ENCODE data around the gene TSEN2. TPM values are rescaled to one million over a fixed set of nuclear protein-coding genes. Genes with fewer than 3 reads are reported as not detected.
A peak's percentile ranks its signal among the peaks of the same experiment; 100 is the strongest.

TSEN2 gene
- total RNA-seq, 4 donors from 2014 or later: 13.6 to 26.1 (median 15.3) TPM

- WGBS: 92% methylated on average over 8 of the region's 8 CpGs
- H3K4me1 ChIP-seq: no peaks in the 10 kb centered on the region
- no peak for DNase-seq (ENCODE audit: low spot score in 2 of 2)
- H3K36me3 ChIP-seq: peaks cover 75% of the 10 kb centered on the region
- H3K27me3 ChIP-seq: no peaks in the 10 kb centered on the region
- no peaks in the 10 kb centered on the region for H3K9me3 ChIP-seq
- H3K4me3 ChIP-seq: no peak overlapping the region
- H3K27ac ChIP-seq: no peak overlapping the region
- TF ChIP-seq EP300 (IDR thresholded peaks at IDR 0.05) (no peak), POLR2A (IDR thresholded peaks at IDR 0.05) (no peak), POLR2AphosphoS5 (IDR thresholded peaks at IDR 0.05) (no peak), CTCF (IDR thresholded peaks at IDR 0.05) (no peak)
Measured at GRCh38 chr3:12495749-12496452, 11.6 kb downstream of the TSEN2 start.

- no peaks in the 10 kb centered on the region for H3K27me3 ChIP-seq
- no peaks in the 10 kb centered on the region for H3K9me3 ChIP-seq
- TF ChIP-seq POLR2AphosphoS5 (IDR thresholded peaks at IDR 0.05) (no peak), POLR2A (IDR thresholded peaks at IDR 0.05) (no peak), CTCF (IDR thresholded peaks at IDR 0.05) (no peak), EP300 (IDR thresholded peaks at IDR 0.05) (no peak)
- 94% methylated on average over 1 of the region's 1 CpG for WGBS
- no peak overlapping the region for H3K4me3 ChIP-seq
- H3K36me3 ChIP-seq: peaks cover 75% of the 10 kb centered on the region
- H3K27ac ChIP-seq: no peak overlapping the region
- H3K4me1 ChIP-seq: no peaks in the 10 kb centered on the region
- DNase-seq (ENCODE audit: low spot score in 2 of 2): no peak
Measured at GRCh38 chr3:12496453-12496761, 12.1 kb downstream of the TSEN2 start.

GRCh38 chr3:12499474-12499873, 15.2 kb downstream of the TSEN2 start:
- 87% methylated on average over 3 of the region's 5 CpGs for WGBS
- peaks cover 76% of the 10 kb centered on the region for H3K36me3 ChIP-seq
- TF ChIP-seq CTCF (IDR thresholded peaks at IDR 0.05) (no peak), POLR2A (IDR thresholded peaks at IDR 0.05) (no peak), POLR2AphosphoS5 (IDR thresholded peaks at IDR 0.05) (no peak), EP300 (IDR thresholded peaks at IDR 0.05) (no peak)
- H3K4me3 ChIP-seq: no peak overlapping the region
- H3K27me3 ChIP-seq: no peaks in the 10 kb centered on the region
- no peaks in the 10 kb centered on the region for H3K9me3 ChIP-seq
- H3K4me1 ChIP-seq: no peaks in the 10 kb centered on the region
- DNase-seq (ENCODE audit: low spot score in 2 of 2): no peak
- H3K27ac ChIP-seq: no peak overlapping the region

GRCh38 chr3:12501360-12502020, 17.2 kb downstream of the TSEN2 start:
- H3K4me3 ChIP-seq: no peak overlapping the region
- H3K27ac ChIP-seq: no peak overlapping the region
- peaks cover 71% of the 10 kb centered on the region for H3K36me3 ChIP-seq

More at GRCh38 chr3:12501360-12502020, 17.2 kb downstream of the TSEN2 start:
- 82% methylated on average over 7 of the region's 7 CpGs for WGBS
- no peaks in the 10 kb centered on the region for H3K9me3 ChIP-seq
- no peaks in the 10 kb centered on the region for H3K27me3 ChIP-seq
- TF ChIP-seq POLR2AphosphoS5 (IDR thresholded peaks at IDR 0.05): peak in 2 of 3 donors; percentile 20 to 52
- no peak for TF ChIP-seq CTCF (IDR thresholded peaks at IDR 0.05)
- H3K4me1 ChIP-seq: no peaks in the 10 kb centered on the region
- no peak for DNase-seq (ENCODE audit: low spot score in 2 of 2)

Data from suprapubic skin (tissue), 4 donors.